Suprapubic skin (tissue), 4 donors: ENCODE data around the gene SYT8.

Experiments
- CTCF ChIP-seq, 2 donors: fragments of 200-600 bp in 1 of 2; fragments of 450-650 bp in 1 of 2; sonication (generic) in 1 of 2; IDR thresholded peaks; one replicate each; pipeline ENCODE4 v1.5.1; 2016 to 2019; ENCODE audit warnings: antibody characterized with exemption in 2 of 2, mild to moderate bottlenecking in 1 of 2, moderate library complexity in 1 of 2
- POLR2A ChIP-seq, 2 donors: fragments of 450-650 bp; IDR thresholded peaks; one replicate each; pipeline ENCODE4 v1.6.1; 2017; ENCODE audit warnings: antibody characterized with exemption in 2 of 2, mild to moderate bottlenecking in 2 of 2, moderate library complexity in 2 of 2
- POLR2AphosphoS5 ChIP-seq, 3 donors: sonication (generic); formaldehyde crosslinking; IDR thresholded peaks; one replicate each; pipeline ENCODE4 v1.6.1; 2017; ENCODE audit warnings: antibody characterized with exemption in 3 of 3

- no peak for TF ChIP-seq CTCF (IDR thresholded peaks at IDR 0.05)
- TF ChIP-seq POLR2A (IDR thresholded peaks at IDR 0.05), result no peak
- TF ChIP-seq POLR2AphosphoS5 (IDR thresholded peaks at IDR 0.05), result no peak
These were observed 8.3 kb downstream of the SYT8 start for GRCh38 chr11:1843098-1843473.
